Adipocyte (in vitro differentiated cells): ENCODE results near the gene TDRD15.
"Not testable (repeated sequence)": the region's sequence is repeated elsewhere in the genome, so short reads cannot be mapped to it uniquely, and the experiment has no call there.

ENCODE experiments used
- DNase-seq: peaks from one replicate; pipeline ENCODE4 v3.0.0-alpha.2; 2015; ENCODE audit warnings: low read depth
- H3K27me3 ChIP-seq: replicated peaks from 2 replicates; pipeline ENCODE4 v1.7.0; 2013; ENCODE audit warnings: mild to moderate bottlenecking, low read length, moderate library complexity; ENCODE audit not compliant: control insufficient read depth, insufficient read depth
- H3K36me3 ChIP-seq: 2 replicates; pipeline ENCODE4 v1.7.0; 2013; ENCODE audit warnings: low read length, mild to moderate bottlenecking, moderate library complexity; ENCODE audit not compliant: control insufficient read depth, insufficient read depth, severe bottlenecking
- H3K4me1 ChIP-seq: 2 replicates; pipeline ENCODE4 v1.7.0; 2013; ENCODE audit warnings: mild to moderate bottlenecking, low read length, moderate library complexity; ENCODE audit not compliant: control insufficient read depth, insufficient read depth
- H3K4me3 ChIP-seq: 2 replicates; pipeline ENCODE4 v1.7.0; 2013; ENCODE audit warnings: mild to moderate bottlenecking, low read length, moderate library complexity
- H3K9ac ChIP-seq: 2 replicates; pipeline ENCODE4 v1.7.0; 2013; ENCODE audit warnings: mild to moderate bottlenecking, low read length, moderate library complexity
- H3K9me3 ChIP-seq: 2 replicates; pipeline ENCODE4 v1.7.0; 2013; ENCODE audit warnings: mild to moderate bottlenecking, low read length, moderate library complexity; ENCODE audit not compliant: control insufficient read depth

TDRD15 gene

GRCh38 chr2:21148718-21149117 lies 24.9 kb downstream of the TDRD15 start:
- H3K4me1 ChIP-seq, result no peaks in the 10 kb centered on the region
- DNase-seq, result no peak
- peaks cover 6% of the 10 kb centered on the region for H3K9me3 ChIP-seq
- peaks cover 8% of the 10 kb centered on the region for H3K27me3 ChIP-seq
- H3K36me3 ChIP-seq, result no peaks in the 10 kb centered on the region
- H3K9ac ChIP-seq, result no peak overlapping the region
- H3K4me3 ChIP-seq, result no peak overlapping the region

GRCh38 chr2:21151234-21151633 lies 27.5 kb downstream of the TDRD15 start:
- not testable (repeated sequence) for H3K4me1 ChIP-seq, H3K4me3 ChIP-seq, H3K36me3 ChIP-seq, H3K9me3 ChIP-seq, H3K9ac ChIP-seq, DNase-seq, H3K27me3 ChIP-seq

GRCh38 chr2:21155365-21156136 lies 31.8 kb downstream of the TDRD15 start:
- no peak for DNase-seq
- Histone ChIP-seq H3K4me1 (no peaks in the 10 kb centered on the region), H3K9me3 (peaks cover 6% of the 10 kb centered on the region)

GRCh38 chr2:21161122-21161521 lies 37.4 kb downstream of the TDRD15 start:
- no peaks in the 10 kb centered on the region for H3K9me3 ChIP-seq
- no peak overlapping the region for H3K4me3 ChIP-seq
- no peaks in the 10 kb centered on the region for H3K36me3 ChIP-seq
- no peaks in the 10 kb centered on the region for H3K27me3 ChIP-seq
- H3K4me1 ChIP-seq, result no peaks in the 10 kb centered on the region
- no peak overlapping the region for H3K9ac ChIP-seq
- DNase-seq, result no peak

More at GRCh38 chr2:21155365-21156136, 31.8 kb downstream of the TDRD15 start:
- Histone ChIP-seq H3K4me3 (no peak overlapping the region), H3K27me3 (no peaks in the 10 kb centered on the region), H3K9ac (no peak overlapping the region), H3K36me3 (no peaks in the 10 kb centered on the region)

- DNase-seq, result no peak
- no peak overlapping the region for H3K9ac ChIP-seq
- no peaks in the 10 kb centered on the region for H3K36me3 ChIP-seq
- H3K4me1 ChIP-seq, result no peaks in the 10 kb centered on the region
- no peaks in the 10 kb centered on the region for H3K9me3 ChIP-seq
- no peak overlapping the region for H3K4me3 ChIP-seq
- no peaks in the 10 kb centered on the region for H3K27me3 ChIP-seq
Observed at GRCh38 chr2:21161832-21162614, 38.3 kb downstream of the TDRD15 start.

- Histone ChIP-seq H3K4me3 (no peak overlapping the region), H3K9ac (no peak overlapping the region), H3K4me1 (no peaks in the 10 kb centered on the region), H3K9me3 (no peaks in the 10 kb centered on the region), H3K27me3 (no peaks in the 10 kb centered on the region), H3K36me3 (no peaks in the 10 kb centered on the region)
- no peak for DNase-seq
Observed at GRCh38 chr2:21162615-21162878, 38.8 kb downstream of the TDRD15 start.

GRCh38 chr2:21163213-21163612 lies 39.4 kb downstream of the TDRD15 start:
- no peak for DNase-seq

GRCh38 chr2:21165350-21165749 lies 41.6 kb downstream of the TDRD15 start:
- peak; percentile 49 for DNase-seq
- no peaks in the 10 kb centered on the region for H3K27me3 ChIP-seq
- H3K4me1 ChIP-seq, result no peaks in the 10 kb centered on the region

More at GRCh38 chr2:21163213-21163612, 39.4 kb downstream of the TDRD15 start:
- H3K4me1 ChIP-seq, result no peaks in the 10 kb centered on the region
- H3K36me3 ChIP-seq, result no peaks in the 10 kb centered on the region
- H3K9me3 ChIP-seq, result no peaks in the 10 kb centered on the region
- no peak overlapping the region for H3K9ac ChIP-seq
- H3K4me3 ChIP-seq, result no peak overlapping the region
- no peaks in the 10 kb centered on the region for H3K27me3 ChIP-seq

GRCh38 chr2:21175895-21176646 lies 52.3 kb downstream of the TDRD15 start:
- peak; percentile 2 for DNase-seq
- Histone ChIP-seq H3K9me3 (no peaks in the 10 kb centered on the region), H3K9ac (no peak overlapping the region), H3K4me3 (no peak overlapping the region), H3K4me1 (no peaks in the 10 kb centered on the region), H3K36me3 (no peaks in the 10 kb centered on the region), H3K27me3 (peaks cover 14% of the 10 kb centered on the region)

More at GRCh38 chr2:21165350-21165749, 41.6 kb downstream of the TDRD15 start:
- H3K36me3 ChIP-seq, result no peaks in the 10 kb centered on the region
- H3K4me3 ChIP-seq, result no peak overlapping the region
- no peak overlapping the region for H3K9ac ChIP-seq
- H3K9me3 ChIP-seq, result no peaks in the 10 kb centered on the region

- no peaks in the 10 kb centered on the region for H3K4me1 ChIP-seq
- no peaks in the 10 kb centered on the region for H3K36me3 ChIP-seq
- no peaks in the 10 kb centered on the region for H3K9me3 ChIP-seq
- no peak overlapping the region for H3K4me3 ChIP-seq
- H3K9ac ChIP-seq, result no peak overlapping the region
- no peak for DNase-seq
- peaks cover 7% of the 10 kb centered on the region for H3K27me3 ChIP-seq
Observed at GRCh38 chr2:21181957-21182356, 58.2 kb downstream of the TDRD15 start.

- Histone ChIP-seq H3K4me1 (no peaks in the 10 kb centered on the region), H3K36me3 (no peaks in the 10 kb centered on the region), H3K9me3 (no peaks in the 10 kb centered on the region), H3K4me3 (no peak overlapping the region), H3K9ac (no peak overlapping the region), H3K27me3 (peaks cover 7% of the 10 kb centered on the region)
- DNase-seq, result no peak
Observed at GRCh38 chr2:21183306-21183705, 59.5 kb downstream of the TDRD15 start.
